ENCODE results near the gene MYO10.

MYO10 gene

DNA sequence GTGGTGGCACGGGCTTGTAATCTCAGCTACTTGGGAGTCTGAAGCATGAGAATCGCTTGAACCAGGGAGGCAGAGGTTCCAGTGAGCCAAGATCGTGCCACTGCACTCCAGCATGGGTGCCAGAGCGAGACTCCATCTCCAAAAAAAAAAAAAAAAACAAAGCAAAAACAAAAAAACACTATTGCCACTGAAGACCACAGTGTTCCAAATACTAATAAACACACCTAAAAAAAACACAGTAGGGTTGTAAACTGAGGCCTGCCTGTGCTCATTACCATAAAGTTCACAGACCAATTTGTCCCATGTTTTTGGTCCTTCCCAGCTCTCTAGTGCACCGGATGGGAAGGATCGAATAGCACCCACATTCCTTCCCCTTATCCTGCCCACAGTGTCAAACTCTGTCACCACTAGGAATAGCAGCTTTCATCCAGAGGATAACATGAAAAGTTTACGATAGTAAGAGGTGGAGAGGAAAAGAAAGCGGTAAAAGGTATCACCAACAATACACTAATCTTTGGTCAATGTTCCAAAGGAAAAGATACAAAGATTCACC lies 49.2 kb downstream of the MYO10 start:
- DNase-seq (ENCODE audit: low spot score), result no peak
- TF ChIP-seq CTCF (IDR thresholded peaks at IDR 0.05; ENCODE audit: extremely low read depth, missing control alignments), result no peak

GRCh38 chr5:16886366-16886736 lies 49.7 kb downstream of the MYO10 start:
- no peak for DNase-seq (ENCODE audit: low spot score)
- TF ChIP-seq CTCF (IDR thresholded peaks at IDR 0.05; ENCODE audit: extremely low read depth, missing control alignments), result no peak

GRCh38 chr5:16885635-16886365 lies 50.3 kb downstream of the MYO10 start:
- DNase-seq (ENCODE audit: low spot score), result no peak
- no peak for TF ChIP-seq CTCF (IDR thresholded peaks at IDR 0.05; ENCODE audit: extremely low read depth, missing control alignments)

DNA sequence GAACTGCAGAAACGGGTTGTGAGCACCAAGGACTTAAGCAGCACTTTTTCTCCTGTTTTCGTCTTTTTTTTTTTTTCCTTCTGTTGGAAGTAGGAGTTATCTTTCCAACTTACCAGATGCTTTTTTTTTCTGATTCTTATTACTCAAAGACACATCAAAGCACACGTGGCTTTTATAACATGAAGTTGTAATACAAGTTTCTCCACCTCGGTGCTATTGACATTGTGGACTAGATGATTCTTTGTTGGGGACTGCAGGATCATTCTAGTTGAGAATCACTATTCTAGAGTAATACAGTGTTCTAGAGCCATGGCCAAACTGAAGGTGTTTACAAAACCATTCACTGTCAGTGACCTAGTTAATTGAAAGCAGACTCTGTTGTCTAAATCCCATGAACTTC lies 51.5 kb downstream of the MYO10 start:
- no peak for TF ChIP-seq CTCF (IDR thresholded peaks at IDR 0.05; ENCODE audit: extremely low read depth, missing control alignments)

GRCh38 chr5:16883806-16884205 lies 52.3 kb downstream of the MYO10 start:
- TF ChIP-seq CTCF (IDR thresholded peaks at IDR 0.05; ENCODE audit: extremely low read depth, missing control alignments), result no peak
- no peak for DNase-seq (ENCODE audit: low spot score)

More for the DNA sequence above, 51.5 kb downstream of the MYO10 start:
- no peak for DNase-seq (ENCODE audit: low spot score)

GRCh38 chr5:16883176-16883575 lies 52.9 kb downstream of the MYO10 start:
- no peak for DNase-seq (ENCODE audit: low spot score)
- no peak for TF ChIP-seq CTCF (IDR thresholded peaks at IDR 0.05; ENCODE audit: extremely low read depth, missing control alignments)

DNA sequence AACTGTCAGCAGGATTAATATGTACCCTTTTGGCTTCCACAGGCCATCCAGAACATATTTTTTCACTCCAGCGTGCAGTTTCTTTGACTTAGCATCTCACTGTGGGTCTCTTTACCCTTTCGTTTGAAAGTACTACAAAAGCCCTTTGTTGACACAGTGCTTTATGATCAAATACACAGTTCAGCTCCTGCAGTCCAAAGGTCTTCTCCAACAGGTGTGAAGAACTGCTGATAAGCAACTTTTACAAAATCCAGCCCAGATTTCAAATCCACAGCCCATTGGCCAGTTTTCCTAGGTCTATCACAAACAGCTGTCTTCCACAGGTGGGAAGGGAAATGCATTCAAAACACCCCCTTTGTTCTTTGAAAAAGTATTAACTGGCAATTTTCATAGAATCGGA lies 54.8 kb downstream of the MYO10 start:
- DNase-seq (ENCODE audit: low spot score), result no peak
- no peak for TF ChIP-seq CTCF (IDR thresholded peaks at IDR 0.05; ENCODE audit: extremely low read depth, missing control alignments)
